Measurements from ENCODE around the gene ABCC2. TPM values are rescaled to one million over a fixed set of nuclear protein-coding genes. Genes with fewer than 3 reads are reported as not detected.

The ABCC2 gene
- total RNA-seq, 1 experiment from 2014 or later = 129 TPM

DNA sequence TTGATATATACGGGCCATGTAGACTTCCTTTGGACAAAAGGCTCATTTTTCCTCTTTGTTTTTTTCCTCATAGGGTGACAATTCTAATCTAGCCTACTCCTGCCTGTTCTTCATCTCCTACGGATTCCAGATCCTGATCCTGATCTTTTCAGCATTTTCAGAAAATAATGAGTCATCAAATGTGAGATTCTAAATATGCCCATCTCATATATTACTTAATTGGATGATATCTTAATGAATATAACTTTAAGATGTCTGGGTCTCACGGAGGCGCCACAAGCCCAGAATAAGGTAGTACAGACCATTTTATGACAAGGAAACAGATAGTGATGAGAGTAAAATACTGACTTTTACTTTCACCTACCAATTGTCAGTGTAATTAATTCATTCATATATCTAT, 11.4 kb downstream of the ABCC2 start:
- BruUV-seq (replicated peaks) = no TSS peak
- intact Hi-C loops (cut with micrococcal nuclease; ENCODE audit: unreplicated experiment) = no loop called here
- no peak overlapping the region for H3K4me3 Mint-ChIP-seq (ENCODE audit: unreplicated experiment)
- H3K27ac Mint-ChIP-seq (ENCODE audit: unreplicated experiment) = no peak overlapping the region
- H3K36me3 ChIP-seq (ENCODE audit: control insufficient read depth, insufficient read depth, low read length) = peaks cover 11% of the 10 kb centered on the region
- DNase-seq = no peak
- no peaks in the 10 kb centered on the region for H3K27me3 Mint-ChIP-seq (ENCODE audit: insufficient read depth, unreplicated experiment)
- TF ChIP-seq, protein P1, sequence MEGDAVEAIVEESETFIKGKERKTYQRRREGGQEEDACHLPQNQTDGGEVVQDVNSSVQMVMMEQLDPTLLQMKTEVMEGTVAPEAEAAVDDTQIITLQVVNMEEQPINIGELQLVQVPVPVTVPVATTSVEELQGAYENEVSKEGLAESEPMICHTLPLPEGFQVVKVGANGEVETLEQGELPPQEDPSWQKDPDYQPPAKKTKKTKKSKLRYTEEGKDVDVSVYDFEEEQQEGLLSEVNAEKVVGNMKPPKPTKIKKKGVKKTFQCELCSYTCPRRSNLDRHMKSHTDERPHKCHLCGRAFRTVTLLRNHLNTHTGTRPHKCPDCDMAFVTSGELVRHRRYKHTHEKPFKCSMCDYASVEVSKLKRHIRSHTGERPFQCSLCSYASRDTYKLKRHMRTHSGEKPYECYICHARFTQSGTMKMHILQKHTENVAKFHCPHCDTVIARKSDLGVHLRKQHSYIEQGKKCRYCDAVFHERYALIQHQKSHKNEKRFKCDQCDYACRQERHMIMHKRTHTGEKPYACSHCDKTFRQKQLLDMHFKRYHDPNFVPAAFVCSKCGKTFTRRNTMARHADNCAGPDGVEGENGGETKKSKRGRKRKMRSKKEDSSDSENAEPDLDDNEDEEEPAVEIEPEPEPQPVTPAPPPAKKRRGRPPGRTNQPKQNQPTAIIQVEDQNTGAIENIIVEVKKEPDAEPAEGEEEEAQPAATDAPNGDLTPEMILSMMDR (IDR thresholded peaks at IDR 0.05; ENCODE audit: insufficient read depth in 1 of 2, low read depth in 1 of 2, low read length in 1 of 2, severe bottlenecking in 1 of 2, unreplicated experiment in 1 of 2) = no peak
- H3K9me3 ChIP-seq = no peaks in the 10 kb centered on the region
- no peaks in the 10 kb centered on the region for H3K4me1 ChIP-seq
- H3K4me1 Mint-ChIP-seq (ENCODE audit: low read depth, unreplicated experiment) = peaks cover 9% of the 10 kb centered on the region
- ChIA-PET POLR2A (no interaction called here), CTCF (interaction anchor here (2.2 kb wide), 1 partner anchor 62 kb away, joined by 7 read pairs; the partner anchor contains the start of genes COX15 and CUTC)
- no peak overlapping the region for H3K4me3 ChIP-seq (ENCODE audit: low read depth, low read length)
- H3K27me3 ChIP-seq (replicated peaks; ENCODE audit: control insufficient read depth, insufficient read depth, low read length) = no peaks in the 10 kb centered on the region
- H3K36me3 Mint-ChIP-seq (ENCODE audit: insufficient read depth, unreplicated experiment) = peaks cover 81% of the 10 kb centered on the region
- H3K9me3 Mint-ChIP-seq (ENCODE audit: unreplicated experiment) = no peaks in the 10 kb centered on the region

DNA sequence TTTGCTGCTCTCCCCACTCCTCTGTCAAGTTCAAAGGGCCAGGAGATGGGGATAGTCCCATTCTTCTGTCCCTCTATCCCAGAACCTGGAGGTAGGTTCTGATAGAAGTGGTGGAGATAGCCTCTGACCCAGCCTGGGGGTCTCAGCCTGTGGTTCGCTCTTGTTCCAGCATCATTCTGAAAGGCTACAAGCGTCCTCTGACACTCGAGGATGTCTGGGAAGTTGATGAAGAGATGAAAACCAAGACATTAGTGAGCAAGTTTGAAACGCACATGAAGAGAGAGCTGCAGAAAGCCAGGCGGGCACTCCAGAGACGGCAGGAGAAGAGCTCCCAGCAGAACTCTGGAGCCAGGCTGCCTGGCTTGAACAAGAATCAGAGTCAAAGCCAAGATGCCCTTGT, 14.5 kb downstream of the ABCC2 start:
- Histone ChIP-seq H3K4me3 (ENCODE audit: low read depth, low read length) (no peak overlapping the region), H3K4me1 (no peaks in the 10 kb centered on the region), H3K9me3 (no peaks in the 10 kb centered on the region), H3K27me3 (replicated peaks; ENCODE audit: control insufficient read depth, insufficient read depth, low read length) (no peaks in the 10 kb centered on the region), H3K36me3 (ENCODE audit: control insufficient read depth, insufficient read depth, low read length) (peaks cover 12% of the 10 kb centered on the region)
- no TSS peak for BruUV-seq (replicated peaks)
- TF ChIP-seq, protein P1 (IDR thresholded peaks at IDR 0.05; ENCODE audit: insufficient read depth in 1 of 2, low read depth in 1 of 2, low read length in 1 of 2, severe bottlenecking in 1 of 2, unreplicated experiment in 1 of 2) = no peak
- ChIA-PET CTCF (no interaction called here), POLR2A (no interaction called here)
- Mint-ChIP-seq H3K36me3 (ENCODE audit: insufficient read depth, unreplicated experiment) (peaks cover 95% of the 10 kb centered on the region), H3K4me3 (ENCODE audit: unreplicated experiment) (no peak overlapping the region), H3K27ac (ENCODE audit: unreplicated experiment) (no peak overlapping the region), H3K27me3 (ENCODE audit: insufficient read depth, unreplicated experiment) (no peaks in the 10 kb centered on the region), H3K9me3 (ENCODE audit: unreplicated experiment) (no peaks in the 10 kb centered on the region), H3K4me1 (ENCODE audit: low read depth, unreplicated experiment) (no peaks in the 10 kb centered on the region)
- no peak for DNase-seq
- intact Hi-C loops (cut with micrococcal nuclease; ENCODE audit: unreplicated experiment) = no loop called here

DNA sequence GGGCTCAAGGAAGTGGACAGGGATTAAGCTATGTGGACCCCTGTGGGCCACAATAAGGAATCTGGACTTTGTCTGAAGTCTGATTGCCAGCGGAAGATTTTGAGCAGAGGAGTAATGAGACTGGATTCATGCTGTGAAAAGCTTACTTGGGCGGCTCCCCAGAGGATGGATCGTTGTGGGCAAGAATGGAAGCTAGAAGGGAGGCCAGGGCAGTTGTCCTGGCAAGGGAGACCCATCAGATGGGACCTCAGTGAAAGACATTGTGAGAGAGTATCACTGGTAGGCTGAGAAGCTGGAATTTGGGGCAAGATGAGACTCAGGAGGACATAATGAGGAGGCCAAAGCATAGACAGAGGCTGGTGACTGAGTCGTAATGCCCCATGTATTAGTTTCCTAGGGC, 15.6 kb downstream of the ABCC2 start:
- Histone ChIP-seq H3K4me1 (no peaks in the 10 kb centered on the region), H3K4me3 (ENCODE audit: low read depth, low read length) (no peak overlapping the region), H3K9me3 (no peaks in the 10 kb centered on the region), H3K27me3 (replicated peaks; ENCODE audit: control insufficient read depth, insufficient read depth, low read length) (no peaks in the 10 kb centered on the region), H3K36me3 (ENCODE audit: control insufficient read depth, insufficient read depth, low read length) (peaks cover 13% of the 10 kb centered on the region)
- Mint-ChIP-seq H3K27me3 (ENCODE audit: insufficient read depth, unreplicated experiment) (no peaks in the 10 kb centered on the region), H3K4me1 (ENCODE audit: low read depth, unreplicated experiment) (no peaks in the 10 kb centered on the region), H3K4me3 (ENCODE audit: unreplicated experiment) (no peak overlapping the region), H3K9me3 (ENCODE audit: unreplicated experiment) (no peaks in the 10 kb centered on the region), H3K27ac (ENCODE audit: unreplicated experiment) (no peak overlapping the region), H3K36me3 (ENCODE audit: insufficient read depth, unreplicated experiment) (peaks cover 84% of the 10 kb centered on the region)
- ChIA-PET POLR2A (no interaction called here), CTCF (interaction anchor here (0.6 kb wide), 1 partner anchor 66 kb away, joined by 4 read pairs; the partner anchor contains the start of genes COX15 and CUTC)
- intact Hi-C loops (cut with micrococcal nuclease; ENCODE audit: unreplicated experiment) = no loop called here
- BruUV-seq (replicated peaks) = no TSS peak
- TF ChIP-seq, protein P1 (IDR thresholded peaks at IDR 0.05; ENCODE audit: insufficient read depth in 1 of 2, low read depth in 1 of 2, low read length in 1 of 2, severe bottlenecking in 1 of 2, unreplicated experiment in 1 of 2) = no peak
- DNase-seq = no peak
